Measurements from ENCODE around the gene MBOAT1. TPM values are rescaled to one million over a fixed set of nuclear protein-coding genes. Genes with fewer than 3 reads are reported as not detected.

The MBOAT1 gene
- total and polyA plus RNA-seq, 3 donors from 2014 or later = 4.1 to 5.3 (median 4.5) TPM

- Histone ChIP-seq H3K36me3 (ENCODE audit: low read depth, missing control alignments) (no peaks in the 10 kb centered on the region), H3K4me3 (no peak overlapping the region), H3K9me3 (no peaks in the 10 kb centered on the region), H3K4me1 (no peaks in the 10 kb centered on the region), H3K27ac (no peak overlapping the region), H3K27me3 (no peaks in the 10 kb centered on the region)
- intact Hi-C loops (cut with DNase I; ENCODE audit: low total_unique reads) = no loop called here
- no peak for DNase-seq
- WGBS, 2 donors = 12 to 80% methylated on average over 1 of the region's 1 CpG
- no peak for TF ChIP-seq CTCF (IDR thresholded peaks at IDR 0.05)
- TF ChIP-seq POLR2A (IDR thresholded peaks at IDR 0.05) = no peak
These were observed 10.0 kb downstream of the MBOAT1 start for GRCh38 chr6:20202324-20202658.

- Histone ChIP-seq H3K9me3 (no peaks in the 10 kb centered on the region), H3K36me3 (ENCODE audit: low read depth, missing control alignments) (no peaks in the 10 kb centered on the region), H3K27ac (no peak overlapping the region), H3K4me1 (no peaks in the 10 kb centered on the region), H3K27me3 (no peaks in the 10 kb centered on the region), H3K4me3 (no peak overlapping the region)
- 59 to 65% methylated on average over 8 of the region's 8 CpGs for WGBS, 2 donors
- DNase-seq = no peak
- intact Hi-C loops (cut with DNase I; ENCODE audit: low total_unique reads) = no loop called here
- TF ChIP-seq POLR2A (IDR thresholded peaks at IDR 0.05) = no peak
- no peak for TF ChIP-seq CTCF (IDR thresholded peaks at IDR 0.05)
These were observed 11.3 kb downstream of the MBOAT1 start for GRCh38 chr6:20200761-20201630.

- Histone ChIP-seq H3K27me3 (no peaks in the 10 kb centered on the region), H3K36me3 (ENCODE audit: low read depth, missing control alignments) (no peaks in the 10 kb centered on the region), H3K27ac (no peak overlapping the region), H3K4me3 (no peak overlapping the region), H3K9me3 (no peaks in the 10 kb centered on the region), H3K4me1 (no peaks in the 10 kb centered on the region)
- intact Hi-C loops (cut with DNase I; ENCODE audit: low total_unique reads) = no loop called here
- whole genome bisulfite sequencing, 2 donors = 57 to 79% methylated on average over 6 of the region's 6 CpGs
- TF ChIP-seq POLR2A (IDR thresholded peaks at IDR 0.05) = no peak
- TF ChIP-seq CTCF (IDR thresholded peaks at IDR 0.05) = no peak
- no peak for DNase-seq
These were observed 13.5 kb downstream of the MBOAT1 start for GRCh38 chr6:20198775-20199174.

GRCh38 chr6:20198156-20198774, 14.0 kb downstream of the MBOAT1 start:
- Histone ChIP-seq H3K27me3 (no peaks in the 10 kb centered on the region), H3K27ac (no peak overlapping the region), H3K4me3 (no peak overlapping the region), H3K36me3 (ENCODE audit: low read depth, missing control alignments) (no peaks in the 10 kb centered on the region), H3K9me3 (no peaks in the 10 kb centered on the region), H3K4me1 (no peaks in the 10 kb centered on the region)
- intact Hi-C loops (cut with DNase I; ENCODE audit: low total_unique reads) = no loop called here
- WGBS, 2 donors = 91 to 93% methylated on average over 6 of the region's 6 CpGs
- DNase-seq = no peak
- TF ChIP-seq CTCF (IDR thresholded peaks at IDR 0.05) (no peak), POLR2A (IDR thresholded peaks at IDR 0.05) (no peak)

All from testis (tissue), 3 donors.